HG03439 (cell line): Measurements from ENCODE around the gene SLC49A4.
A peak's percentile ranks its signal among the peaks of the same experiment; 100 is the strongest.
"Not testable (repeated sequence)": the region's sequence is repeated elsewhere in the genome, so short reads cannot be mapped to it uniquely, and the experiment has no call there.

Experiments used
- ATAC-seq: cut with Tn5 transposase; IDR thresholded peaks from one replicate; pipeline ENCODE4 v1.9.1; 2021; ENCODE audit warnings: mild to moderate bottlenecking, moderate library complexity; ENCODE audit not compliant: unreplicated experiment

The SLC49A4 gene

DNA sequence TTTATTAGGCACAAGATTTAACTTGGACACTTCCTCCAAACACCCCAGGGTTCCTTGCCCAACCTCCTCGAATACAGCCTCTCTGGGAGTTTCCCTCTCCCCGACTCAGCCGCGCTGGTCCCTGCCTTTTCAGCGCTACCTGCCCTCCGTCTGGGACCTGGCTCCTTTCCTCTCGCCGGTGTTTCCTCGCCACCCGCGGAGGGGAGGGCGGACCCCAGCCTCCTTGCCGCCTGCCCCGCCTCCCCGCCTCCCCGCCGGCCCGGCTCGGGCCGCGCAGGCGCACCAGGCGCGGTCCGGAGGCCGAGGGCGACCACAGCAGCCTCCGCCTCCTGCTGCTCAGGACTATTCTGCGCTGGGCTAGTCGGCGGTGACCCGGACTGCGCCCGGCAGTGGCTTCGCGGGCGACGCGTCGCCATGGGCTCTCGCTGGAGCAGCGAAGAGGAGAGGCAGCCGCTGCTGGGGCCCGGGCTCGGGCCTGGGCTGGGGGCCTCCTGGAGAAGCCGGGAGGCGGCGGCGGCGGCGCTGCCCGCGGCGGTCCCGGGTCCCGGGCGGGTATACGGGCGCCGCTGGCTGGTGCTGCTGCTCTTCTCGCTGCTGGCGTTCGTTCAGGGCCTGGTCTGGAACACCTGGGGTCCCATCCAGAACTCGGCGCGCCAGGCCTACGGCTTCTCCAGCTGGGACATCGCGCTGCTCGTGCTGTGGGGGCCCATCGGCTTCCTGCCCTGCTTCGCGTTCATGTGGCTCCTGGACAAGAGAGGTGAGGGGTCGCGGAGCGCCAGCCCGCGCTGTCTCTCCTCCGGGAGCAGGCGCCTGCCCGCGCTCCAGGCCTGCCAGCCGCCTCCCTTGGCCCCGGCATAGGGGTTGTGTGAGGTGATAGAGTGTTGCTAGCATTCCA is at the start of gene SLC49A4:
Gene SLC49A4, plus strand, starts transcription at position 291 of the 895 bp plus-strand sequence. Its CDS starts 124 bp downstream, at position 415.
- peak; percentile 76 for ATAC-seq

GRCh38 chr3:122745369-122746021 is 49.4 kb upstream of the SLC49A4 start:
- no peak for ATAC-seq

DNA sequence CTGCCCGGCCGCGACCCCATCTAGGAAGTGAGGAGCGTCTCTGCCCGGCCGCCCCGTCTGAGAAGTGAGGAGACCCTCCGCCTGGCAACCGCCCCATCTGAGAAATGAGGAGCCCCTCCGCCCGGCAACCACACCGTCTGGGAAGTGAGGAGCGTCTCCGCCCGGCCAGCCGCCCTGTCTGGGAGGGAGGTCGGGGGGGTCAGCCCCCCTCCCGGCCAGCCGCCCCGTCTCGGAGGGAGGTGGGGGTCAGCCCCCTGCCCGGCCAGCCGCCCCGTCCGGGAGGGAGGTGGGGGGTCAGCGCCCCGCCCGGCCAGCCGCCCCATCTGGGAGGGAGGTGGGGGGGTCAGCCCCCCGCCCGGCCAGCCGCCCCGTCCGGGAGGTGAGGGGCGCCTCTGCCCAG is 47.6 kb upstream of the SLC49A4 start:
- not testable (repeated sequence) for ATAC-seq

DNA sequence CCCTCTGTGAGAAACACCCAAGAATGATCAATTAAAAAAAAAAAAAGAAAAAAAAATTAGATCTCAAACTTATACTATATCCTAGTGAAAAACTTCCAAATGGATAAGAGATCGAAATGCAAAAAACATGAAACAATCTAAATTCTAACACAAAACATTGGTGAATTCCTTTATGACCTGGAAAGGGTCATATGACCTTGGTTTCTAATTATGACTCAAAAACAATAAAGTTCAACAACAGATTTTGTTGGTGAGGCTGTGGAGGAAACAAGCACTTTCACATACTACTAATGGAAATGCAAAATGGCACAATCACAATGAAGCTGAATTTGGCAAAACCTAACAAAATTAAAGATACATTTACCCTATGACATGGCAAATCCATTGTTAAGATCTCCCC is 46.5 kb upstream of the SLC49A4 start:
- ATAC-seq: no peak

GRCh38 chr3:122754929-122755328 is 39.9 kb upstream of the SLC49A4 start:
- ATAC-seq: peak; percentile 64

DNA sequence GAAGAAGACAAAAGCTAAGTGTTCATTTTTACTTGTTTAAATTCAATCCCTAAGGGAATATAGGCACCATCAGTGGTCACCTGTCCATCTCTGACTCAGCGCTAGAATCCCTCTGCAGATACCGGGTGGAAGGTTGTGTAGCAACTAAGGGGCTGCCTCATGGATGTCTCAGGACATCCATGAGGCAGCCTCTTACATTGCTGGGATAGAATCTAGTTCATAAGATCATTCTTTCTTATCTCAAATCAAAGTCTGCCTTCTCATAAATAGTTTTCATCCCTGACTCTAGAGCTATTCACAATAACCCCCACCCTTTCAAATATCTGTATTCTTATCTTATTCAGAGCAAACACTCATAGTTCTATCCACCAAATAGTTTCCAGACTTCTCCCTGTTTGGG is 39.4 kb upstream of the SLC49A4 start:
- ATAC-seq: no peak

DNA sequence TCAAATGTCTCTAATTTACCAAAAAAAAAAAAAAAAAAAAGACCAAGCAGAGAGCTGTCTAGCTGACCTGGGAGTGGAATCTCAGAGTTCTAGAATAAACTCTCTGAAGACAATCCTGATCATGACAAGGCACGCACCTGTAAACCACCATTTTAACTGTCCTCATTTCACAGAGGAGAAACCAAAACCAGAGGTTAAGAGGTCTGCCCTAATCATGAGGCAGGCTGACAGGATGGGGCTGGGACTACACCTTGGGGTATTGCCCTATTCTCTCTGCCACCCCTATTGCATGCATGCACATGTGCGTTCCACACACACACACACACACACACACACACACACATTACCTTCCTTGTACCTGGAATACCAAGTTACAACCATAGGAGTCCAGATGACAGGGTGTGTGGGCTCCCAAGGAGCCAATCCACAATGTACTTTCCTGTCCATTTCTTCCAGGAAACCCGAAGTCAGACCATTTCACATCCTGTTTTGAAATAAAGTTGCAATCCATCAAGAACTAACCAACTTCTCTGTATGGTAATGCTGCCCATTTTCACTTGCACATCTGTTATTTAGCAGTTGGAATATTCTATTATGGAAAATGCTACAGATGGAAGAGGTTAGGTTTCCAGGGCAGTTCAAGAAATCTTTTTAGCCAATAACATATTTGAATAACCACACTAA is 35.9 kb upstream of the SLC49A4 start:
- no peak for ATAC-seq

GRCh38 chr3:122760453-122761271 is 34.2 kb upstream of the SLC49A4 start:
- ATAC-seq: no peak

GRCh38 chr3:122766430-122766829 is 28.4 kb upstream of the SLC49A4 start:
- no peak for ATAC-seq

GRCh38 chr3:122767540-122768372 is 27.1 kb upstream of the SLC49A4 start:
- ATAC-seq: no peak

GRCh38 chr3:122770521-122771202 is 24.2 kb upstream of the SLC49A4 start:
- no peak for ATAC-seq

DNA sequence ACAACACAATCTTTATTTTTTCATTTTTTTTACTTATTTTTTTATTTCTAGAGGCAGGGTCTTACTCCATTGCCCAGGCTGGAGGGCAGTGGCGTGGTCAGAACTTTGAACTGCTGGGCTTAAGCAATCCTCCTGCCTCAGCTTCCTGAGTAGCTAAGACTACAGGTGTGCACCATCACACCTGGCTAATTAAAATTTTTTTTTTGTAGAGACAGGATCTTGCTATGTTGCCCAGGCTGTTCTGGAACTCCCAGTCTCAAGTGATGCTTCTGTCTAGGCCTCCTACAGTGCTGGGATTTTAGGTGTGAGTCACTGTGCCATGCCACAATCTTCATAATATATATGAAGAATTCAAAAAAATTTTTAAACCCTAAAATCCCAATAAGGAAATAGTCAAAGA is 22.0 kb upstream of the SLC49A4 start:
- no peak for ATAC-seq

DNA sequence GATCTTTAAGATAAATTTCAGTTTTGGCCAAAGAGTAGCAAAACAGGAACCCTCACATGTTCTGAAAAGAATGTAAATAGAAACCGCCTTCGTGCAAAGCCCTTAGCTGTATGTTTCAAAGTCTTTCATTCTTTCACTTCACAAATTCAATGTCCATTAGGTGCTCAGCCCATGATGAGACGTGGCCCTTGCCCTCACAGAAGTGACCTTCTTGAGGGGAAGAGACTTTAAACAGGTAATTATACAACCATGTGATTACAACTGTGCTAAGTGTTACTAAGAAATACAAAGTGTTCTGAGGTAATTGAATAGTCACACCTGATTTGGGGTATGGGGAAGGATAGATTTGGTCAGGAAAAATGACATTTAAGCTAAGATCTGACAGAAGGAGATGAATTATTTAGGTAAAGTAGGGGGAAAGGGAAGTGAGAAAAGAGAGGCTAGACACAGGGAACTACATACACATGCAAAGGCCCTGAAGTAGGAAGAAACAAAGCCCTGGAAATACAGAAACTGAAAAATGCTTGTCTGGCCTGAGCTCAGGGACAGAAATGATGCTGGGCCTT is 20.8 kb upstream of the SLC49A4 start:
- ATAC-seq: no peak

DNA sequence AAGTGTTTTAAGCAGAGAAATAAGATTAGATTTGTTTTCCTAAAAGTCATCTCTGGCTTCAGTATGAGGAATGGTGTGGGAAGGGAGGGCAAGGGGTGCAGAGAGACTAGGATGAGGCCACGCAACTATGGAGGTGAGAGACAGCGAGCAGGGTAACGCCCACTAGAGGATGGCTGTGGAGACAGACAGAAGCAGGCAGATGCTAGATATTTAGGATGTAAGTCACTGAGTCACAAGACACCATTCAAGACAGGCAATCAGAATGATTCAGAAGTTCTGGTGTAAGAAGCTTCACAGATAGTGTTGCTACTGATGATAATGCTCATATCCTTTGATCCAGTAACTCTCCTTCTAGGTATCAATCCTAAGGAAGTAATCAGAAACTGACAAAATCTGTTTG is 20.3 kb upstream of the SLC49A4 start:
- no peak for ATAC-seq

- no peak for ATAC-seq
Observed at GRCh38 chr3:122776675-122777468, 18.0 kb upstream of the SLC49A4 start.

DNA sequence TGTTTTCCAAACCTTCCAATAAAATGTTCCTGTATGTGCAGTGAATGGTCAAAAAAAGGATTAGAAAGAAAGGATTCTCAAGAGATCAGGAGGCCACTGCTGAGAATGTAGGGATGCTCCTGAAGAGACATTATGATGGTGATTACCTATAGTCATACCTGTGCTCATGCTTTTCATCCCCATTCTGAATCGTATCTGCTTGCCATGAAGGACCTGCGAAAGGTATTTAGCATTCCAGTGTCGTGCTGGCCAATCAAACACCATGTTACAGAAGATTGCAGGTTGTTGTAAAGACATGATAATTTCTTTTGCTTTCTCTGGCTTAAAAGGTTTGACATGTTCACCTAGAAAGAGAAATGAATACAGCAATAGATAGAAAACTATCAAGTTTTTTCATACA is 17.3 kb upstream of the SLC49A4 start:
- no peak for ATAC-seq

DNA sequence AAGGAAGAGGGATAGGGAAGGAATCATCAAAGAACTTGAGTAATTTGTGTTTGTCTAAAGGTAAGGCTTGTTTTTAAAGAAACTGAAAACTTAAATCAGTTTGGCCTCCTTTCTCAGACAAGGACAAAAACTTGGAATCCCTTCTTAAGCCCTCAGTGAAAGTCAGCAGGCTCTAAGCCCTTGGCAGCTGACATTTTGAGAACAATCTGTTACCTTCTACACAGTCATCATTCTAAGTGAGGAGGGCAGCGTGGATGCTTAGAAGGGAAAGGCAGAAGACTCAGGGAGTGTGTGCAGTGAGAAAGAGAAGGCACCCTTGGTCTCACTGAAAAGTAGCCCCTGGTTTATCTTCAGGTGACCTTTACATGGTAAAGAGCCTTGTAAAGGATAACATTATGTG is 12.1 kb upstream of the SLC49A4 start:
- ATAC-seq: no peak

DNA sequence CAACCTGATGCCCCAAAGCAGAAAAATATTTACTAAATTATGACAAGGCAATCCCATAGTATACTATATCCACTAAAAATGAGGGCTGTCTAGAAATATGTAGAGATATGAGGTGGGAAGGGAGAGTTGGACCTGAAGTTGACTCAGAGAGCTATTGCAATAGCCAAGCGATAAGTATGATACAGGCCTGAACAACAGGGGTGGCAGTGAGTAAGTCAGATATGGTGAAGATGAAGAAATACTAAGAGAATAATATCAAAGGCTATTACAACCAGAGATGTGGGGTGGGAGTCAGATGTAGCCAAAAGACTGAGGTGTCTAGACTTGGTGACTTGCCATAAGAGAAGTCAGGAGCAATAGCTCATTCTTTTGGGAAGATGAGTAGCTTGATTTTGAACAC is 10.4 kb upstream of the SLC49A4 start:
- ATAC-seq: no peak
